GM21529 (cell line): ENCODE results near the gene CACNG1.
A peak's percentile ranks its signal among the peaks of the same experiment; 100 is the strongest.
"Not testable (repeated sequence)": the region's sequence is repeated elsewhere in the genome, so short reads cannot be mapped to it uniquely, and the experiment has no call there.

ENCODE experiments used
- ATAC-seq: cut with Tn5 transposase; IDR thresholded peaks from one replicate; pipeline ENCODE4 v1.9.1; 2021; ENCODE audit not compliant: unreplicated experiment

The CACNG1 gene

GRCh38 chr17:67025216-67025792 lies 19.1 kb upstream of the CACNG1 start:
- ATAC-seq: no peak

GRCh38 chr17:67026341-67026740 lies 18.0 kb upstream of the CACNG1 start:
- ATAC-seq: no peak

- ATAC-seq: no peak
These were observed 17.2 kb upstream of the CACNG1 start for GRCh38 chr17:67027031-67027628.

GRCh38 chr17:67030641-67031040 lies 13.7 kb upstream of the CACNG1 start:
- ATAC-seq: no peak

GRCh38 chr17:67032382-67032781 lies 12.0 kb upstream of the CACNG1 start:
- ATAC-seq: no peak

GRCh38 chr17:67032985-67033384 lies 11.4 kb upstream of the CACNG1 start:
- ATAC-seq: no peak

GRCh38 chr17:67033613-67034012 lies 10.7 kb upstream of the CACNG1 start:
- ATAC-seq: no peak

- ATAC-seq: peak; percentile 86
These were observed 8.9 kb upstream of the CACNG1 start for GRCh38 chr17:67035131-67036083.

- ATAC-seq: no peak
These were observed 5.4 kb upstream of the CACNG1 start for GRCh38 chr17:67038861-67039365.

- ATAC-seq: no peak
These were observed 3.7 kb upstream of the CACNG1 start for GRCh38 chr17:67040652-67041051.

GRCh38 chr17:67041119-67041518 lies 3.2 kb upstream of the CACNG1 start:
- ATAC-seq: not testable (repeated sequence)

- ATAC-seq: no peak
These were observed 2.8 kb upstream of the CACNG1 start for GRCh38 chr17:67041531-67041930.

- ATAC-seq: no peak
These were observed 2.1 kb upstream of the CACNG1 start for GRCh38 chr17:67041941-67042899.

GRCh38 chr17:67043283-67043682 lies 1.1 kb upstream of the CACNG1 start:
- no peak for ATAC-seq

- ATAC-seq: no peak
These were observed 586 bp downstream of the CACNG1 start for GRCh38 chr17:67044940-67045339.

- ATAC-seq: no peak
These were observed 2.0 kb downstream of the CACNG1 start for GRCh38 chr17:67046398-67046797.

GRCh38 chr17:67047382-67047781 lies 3.0 kb downstream of the CACNG1 start:
- no peak for ATAC-seq

- no peak for ATAC-seq
These were observed 4.8 kb downstream of the CACNG1 start for GRCh38 chr17:67049025-67049739.

- ATAC-seq: no peak
These were observed 5.7 kb downstream of the CACNG1 start for GRCh38 chr17:67050066-67050465.
